Measurements from ENCODE around the gene STAP2.
"Not testable (repeated sequence)": the region's sequence is repeated elsewhere in the genome, so short reads cannot be mapped to it uniquely, and the experiment has no call there.

STAP2 gene

GRCh38 chr19:4357095-4357797 lies 18.6 kb upstream of the STAP2 start:
- no peak for DNase-seq

GRCh38 chr19:4354897-4355296 lies 16.3 kb upstream of the STAP2 start:
- no peak for DNase-seq

GRCh38 chr19:4354282-4354681 lies 15.7 kb upstream of the STAP2 start:
- DNase-seq = no peak

- peak; percentile 31 to 72 for DNase-seq
Measured at GRCh38 chr19:4352701-4353121, 14.1 kb upstream of the STAP2 start.

- no peak for DNase-seq
Measured at GRCh38 chr19:4350726-4351125, 12.1 kb upstream of the STAP2 start.

GRCh38 chr19:4350111-4350510 lies 11.5 kb upstream of the STAP2 start:
- DNase-seq = no peak

- not testable (repeated sequence) for DNase-seq
Measured at GRCh38 chr19:4349225-4349624, 10.6 kb upstream of the STAP2 start.

- no peak for DNase-seq
Measured at GRCh38 chr19:4347521-4347920, 8.9 kb upstream of the STAP2 start.

GRCh38 chr19:4346020-4346383 lies 7.4 kb upstream of the STAP2 start:
- no peak for DNase-seq

GRCh38 chr19:4345342-4346019 lies 6.9 kb upstream of the STAP2 start:
- no peak for DNase-seq

GRCh38 chr19:4343370-4344307 lies 5.0 kb upstream of the STAP2 start, which contains the start of gene MPND:
Gene MPND (plus strand): TSS chr19:4343562. CDS start chr19:4343594, 32 bp downstream.
- peak; percentile 66 to 71 for DNase-seq

- DNase-seq = peak; percentile 96 to 99
Measured at GRCh38 chr19:4342615-4343369, 4.2 kb upstream of the STAP2 start.

- no peak for DNase-seq
Measured at GRCh38 chr19:4342314-4342614, 3.6 kb upstream of the STAP2 start.

GRCh38 chr19:4337906-4338440 lies 654 bp downstream of the STAP2 start:
- no peak for DNase-seq

- no peak for DNase-seq
Measured at GRCh38 chr19:4334929-4335570, 3.6 kb downstream of the STAP2 start.

- no peak for DNase-seq
Measured at GRCh38 chr19:4329858-4330257, 8.8 kb downstream of the STAP2 start.

- not testable (repeated sequence) for DNase-seq
Measured at GRCh38 chr19:4328991-4329681, 9.5 kb downstream of the STAP2 start.

- DNase-seq = no peak
Measured at GRCh38 chr19:4328243-4328990, 10.2 kb downstream of the STAP2 start.

GRCh38 chr19:4327877-4328242 lies 10.8 kb downstream of the STAP2 start:
- no peak for DNase-seq

GRCh38 chr19:4327252-4327876 lies 11.3 kb downstream of the STAP2 start:
- DNase-seq = no peak

Data from SW 1271 (cell line).